Hepatocyte (in vitro differentiated cells): ENCODE data around the gene DUSP16.

ENCODE experiments used
- EZH2 ChIP-seq: fragments of 200-600 bp; sonication (generic); IDR thresholded peaks from 2 replicates; pipeline ENCODE4 v1.6.1; 2016; ENCODE audit warnings: antibody characterized with exemption, mild to moderate bottlenecking, borderline replicate concordance
- EZH2phosphoT487 ChIP-seq: fragments of 200-600 bp; sonication (generic); IDR thresholded peaks from one replicate; pipeline ENCODE4 v1.6.1; 2018; ENCODE audit warnings: antibody characterized with exemption, mild to moderate bottlenecking, low read depth, moderate library complexity; ENCODE audit not compliant: unreplicated experiment, severe bottlenecking
- TF ChIP-seq, protein P1 (sequence below): fragments of 200-600 bp; sonication (generic); IDR thresholded peaks from 2 replicates; pipeline ENCODE4 v1.5.1; 2016; ENCODE audit warnings: antibody characterized with exemption, mild to moderate bottlenecking; ENCODE audit not compliant: poor library complexity

DNA sequence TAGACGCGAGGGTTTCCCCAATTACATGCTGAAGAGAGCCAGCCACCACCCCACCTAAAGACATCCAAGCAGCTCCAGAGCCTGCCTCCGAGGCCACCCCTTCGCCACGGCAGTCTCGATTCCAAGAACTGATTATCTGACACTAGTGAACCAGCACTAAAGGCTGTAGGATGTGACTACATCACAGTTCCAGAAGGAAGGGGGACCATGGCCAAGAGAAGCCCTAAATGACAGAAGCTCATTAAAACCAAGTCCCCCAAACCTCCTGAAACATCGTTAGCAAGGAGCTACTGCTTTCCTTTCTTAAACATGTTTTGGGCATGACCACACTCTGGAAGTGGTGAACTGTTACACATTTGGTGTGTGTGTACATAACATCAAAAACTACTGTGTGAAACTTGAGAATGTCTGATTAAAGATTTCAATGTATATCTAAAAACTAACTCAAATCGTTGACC lies 88.2 kb downstream of the DUSP16 start:
- TF ChIP-seq, protein P1, sequence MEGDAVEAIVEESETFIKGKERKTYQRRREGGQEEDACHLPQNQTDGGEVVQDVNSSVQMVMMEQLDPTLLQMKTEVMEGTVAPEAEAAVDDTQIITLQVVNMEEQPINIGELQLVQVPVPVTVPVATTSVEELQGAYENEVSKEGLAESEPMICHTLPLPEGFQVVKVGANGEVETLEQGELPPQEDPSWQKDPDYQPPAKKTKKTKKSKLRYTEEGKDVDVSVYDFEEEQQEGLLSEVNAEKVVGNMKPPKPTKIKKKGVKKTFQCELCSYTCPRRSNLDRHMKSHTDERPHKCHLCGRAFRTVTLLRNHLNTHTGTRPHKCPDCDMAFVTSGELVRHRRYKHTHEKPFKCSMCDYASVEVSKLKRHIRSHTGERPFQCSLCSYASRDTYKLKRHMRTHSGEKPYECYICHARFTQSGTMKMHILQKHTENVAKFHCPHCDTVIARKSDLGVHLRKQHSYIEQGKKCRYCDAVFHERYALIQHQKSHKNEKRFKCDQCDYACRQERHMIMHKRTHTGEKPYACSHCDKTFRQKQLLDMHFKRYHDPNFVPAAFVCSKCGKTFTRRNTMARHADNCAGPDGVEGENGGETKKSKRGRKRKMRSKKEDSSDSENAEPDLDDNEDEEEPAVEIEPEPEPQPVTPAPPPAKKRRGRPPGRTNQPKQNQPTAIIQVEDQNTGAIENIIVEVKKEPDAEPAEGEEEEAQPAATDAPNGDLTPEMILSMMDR: no peak
- TF ChIP-seq EZH2: no peak
- no peak for TF ChIP-seq EZH2phosphoT487
